Keratinocyte (primary cell): Measurements from ENCODE around the gene UQCRHL. TPM values are rescaled to one million over a fixed set of nuclear protein-coding genes. Genes with fewer than 3 reads are reported as not detected.

Experiments used
- DNase-seq: peaks from one replicate; pipeline ENCODE4 v3.0.0-alpha.2; 2011; ENCODE audit warnings: low read depth, missing footprints, low spot score
- FAIRE-seq: peaks from 2 replicates; lab custom pipeline; 2011; peaks lifted over from hg19 to GRCh38; lab: Jason Lieb, UNC
- H2AFZ ChIP-seq: 2 replicates; pipeline ENCODE4 v1.6.0; 2012; ENCODE audit warnings: low read length, control low read depth, inconsistent platforms; ENCODE audit not compliant: control insufficient read depth
- H3K27ac ChIP-seq: 2 replicates; pipeline ENCODE4 v1.5.1; 2011; ENCODE audit warnings: low read length; ENCODE audit not compliant: control insufficient read depth, insufficient read depth
- H3K27me3 ChIP-seq: 3 replicates; pipeline ENCODE4 v1.6.0; 2011; ENCODE audit warnings: low read length; ENCODE audit not compliant: control insufficient read depth, insufficient read depth; ENCODE audit errors: extremely low read depth
- H3K36me3 ChIP-seq, 2 experiments: 2 replicates in 1 of 2; 3 replicates in 1 of 2; pipeline ENCODE4 v1.5.1; 2011; ENCODE audit warnings: low read length in 2 of 2, mild to moderate bottlenecking in 1 of 2; ENCODE audit not compliant: control insufficient read depth in 2 of 2, insufficient read depth in 2 of 2; ENCODE audit errors: extremely low read depth in 1 of 2
- H3K4me1 ChIP-seq: 3 replicates; pipeline ENCODE4 v1.5.1; 2011; ENCODE audit warnings: low read length; ENCODE audit not compliant: control insufficient read depth, insufficient read depth; ENCODE audit errors: extremely low read depth
- H3K4me2 ChIP-seq: 3 replicates; pipeline ENCODE4 v1.6.0; 2011; ENCODE audit warnings: low read depth, low read length; ENCODE audit not compliant: control insufficient read depth, insufficient read depth; ENCODE audit errors: extremely low read depth
- H3K4me3 ChIP-seq, 3 experiments: fragments of 200-600 bp in 1 of 3; sonication (generic) in 1 of 3; 2 replicates in 2 of 3; 3 replicates in 1 of 3; pipeline ENCODE4 v1.5.1; 2011 to 2016; ENCODE audit warnings: low read length in 3 of 3, mild to moderate bottlenecking in 3 of 3, control low read depth in 2 of 3, inconsistent platforms in 1 of 3, low read depth in 1 of 3, mixed read lengths in 1 of 3, mixed run types in 1 of 3, moderate library complexity in 1 of 3; ENCODE audit not compliant: control insufficient read depth in 2 of 3, insufficient read depth in 2 of 3; ENCODE audit errors: extremely low read depth in 1 of 3
- H3K79me2 ChIP-seq: 2 replicates; pipeline ENCODE4 v1.6.0; 2012; ENCODE audit warnings: low read length; ENCODE audit not compliant: control insufficient read depth, insufficient read depth
- H3K9ac ChIP-seq: 3 replicates; pipeline ENCODE4 v1.6.0; 2011; ENCODE audit warnings: low read length; ENCODE audit not compliant: control insufficient read depth, insufficient read depth; ENCODE audit errors: extremely low read depth
- H3K9me1 ChIP-seq: 3 replicates; pipeline ENCODE4 v1.6.0; 2011; ENCODE audit warnings: low read length; ENCODE audit not compliant: control insufficient read depth, insufficient read depth; ENCODE audit errors: extremely low read depth
- H3K9me3 ChIP-seq: 2 replicates; pipeline ENCODE4 v1.5.1; 2012; ENCODE audit warnings: low read depth, low read length; ENCODE audit not compliant: control insufficient read depth
- H4K20me1 ChIP-seq: 3 replicates; pipeline ENCODE4 v1.6.0; 2011; ENCODE audit warnings: low read length; ENCODE audit not compliant: control insufficient read depth, insufficient read depth; ENCODE audit errors: extremely low read depth
- EZH2 ChIP-seq: IDR thresholded peaks from one replicate; pipeline ENCODE4 v1.6.1; 2012; ENCODE audit warnings: inconsistent platforms, mild to moderate bottlenecking, low read length, moderate library complexity
- dilution Hi-C: fragments of 300-500 bp; cut with MboI; formaldehyde crosslinking; loops from one replicate; pipeline ENCODE4 v1.7.0; 2020; ENCODE audit warnings: low sequenced_read_pairs; ENCODE audit not compliant: extremely low pct_ligation_motif_present
- polyA plus RNA-seq, 5 experiments: library from polyadenylated mRNA; depleted of rRNA in 3 of 5; stranded (reverse) in 3 of 5; stranded (forward) in 1 of 5; unstranded in 1 of 5; fragments of >200 nt; gene quantifications; 1 replicate in 1 of 5; 2 replicates in 3 of 5; 3 replicates in 1 of 5; pipeline versions ENCODE4 v1.2.1 to v1.2.3, GENCODE V29; 2011 to 2012; ENCODE audit warnings: missing spikeins in 2 of 5, low read depth in 1 of 5, low replicate concordance in 1 of 5
- TF ChIP-seq, protein P1 (sequence below), 3 experiments: IDR thresholded peaks in 1 of 3; conservative IDR thresholded peaks in 1 of 3; optimal IDR thresholded peaks in 1 of 3; 2 replicates in 2 of 3; 3 replicates in 1 of 3; pipeline versions ENCODE3 to v1.5.1; 2011; ENCODE audit warnings: low read length in 3 of 3, mild to moderate bottlenecking in 3 of 3, moderate library complexity in 2 of 3, control low read depth in 1 of 3, inconsistent platforms in 1 of 3; ENCODE audit not compliant: insufficient read depth in 2 of 3; ENCODE audit errors: extremely low read depth in 1 of 3

Gene UQCRHL
- polyA plus RNA-seq, 1 donor (not counting 4 experiments of a cell fraction or from before 2014, with no cell fraction given), result 14.0 TPM

DNA sequence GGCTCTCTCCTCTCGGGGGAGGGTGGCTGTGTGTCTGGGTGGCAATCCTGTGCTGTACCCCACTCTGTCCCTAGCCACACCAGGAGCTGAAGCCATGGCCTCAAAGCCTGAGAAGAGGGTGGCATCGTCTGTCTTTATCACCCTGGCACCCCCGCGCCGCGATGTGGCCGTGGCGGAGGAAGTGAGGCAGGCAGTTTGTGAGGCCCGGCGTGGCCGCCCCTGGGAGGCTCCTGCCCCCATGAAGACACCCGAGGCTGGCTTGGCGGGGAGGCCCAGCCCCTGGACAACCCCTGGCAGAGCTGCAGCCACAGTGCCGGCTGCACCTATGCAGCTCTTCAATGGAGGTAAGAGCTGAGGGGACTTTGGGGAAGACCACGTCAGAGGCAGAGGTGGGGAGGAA is 42.6 kb downstream of the UQCRHL start:
- Histone ChIP-seq H3K4me2 (peak overlapping the region; percentile 89), H3K4me3 (peak overlapping the region; percentile 35 to 54 (median 41)), H3K4me1 (peaks cover 42% of the 10 kb centered on the region), H3K27me3 (no peaks in the 10 kb centered on the region), H2AFZ (no peak overlapping the region), H4K20me1 (no peaks in the 10 kb centered on the region), H3K27ac (peak overlapping the region; percentile 92), H3K9me3 (no peaks in the 10 kb centered on the region), H3K79me2 (peaks cover 66% of the 10 kb centered on the region), H3K36me3 (peaks cover 20 to 41% of the 10 kb centered on the region in 2 experiments), H3K9me1 (no peaks in the 10 kb centered on the region), H3K9ac (peak overlapping the region; percentile 70)
- TF ChIP-seq, protein P1, sequence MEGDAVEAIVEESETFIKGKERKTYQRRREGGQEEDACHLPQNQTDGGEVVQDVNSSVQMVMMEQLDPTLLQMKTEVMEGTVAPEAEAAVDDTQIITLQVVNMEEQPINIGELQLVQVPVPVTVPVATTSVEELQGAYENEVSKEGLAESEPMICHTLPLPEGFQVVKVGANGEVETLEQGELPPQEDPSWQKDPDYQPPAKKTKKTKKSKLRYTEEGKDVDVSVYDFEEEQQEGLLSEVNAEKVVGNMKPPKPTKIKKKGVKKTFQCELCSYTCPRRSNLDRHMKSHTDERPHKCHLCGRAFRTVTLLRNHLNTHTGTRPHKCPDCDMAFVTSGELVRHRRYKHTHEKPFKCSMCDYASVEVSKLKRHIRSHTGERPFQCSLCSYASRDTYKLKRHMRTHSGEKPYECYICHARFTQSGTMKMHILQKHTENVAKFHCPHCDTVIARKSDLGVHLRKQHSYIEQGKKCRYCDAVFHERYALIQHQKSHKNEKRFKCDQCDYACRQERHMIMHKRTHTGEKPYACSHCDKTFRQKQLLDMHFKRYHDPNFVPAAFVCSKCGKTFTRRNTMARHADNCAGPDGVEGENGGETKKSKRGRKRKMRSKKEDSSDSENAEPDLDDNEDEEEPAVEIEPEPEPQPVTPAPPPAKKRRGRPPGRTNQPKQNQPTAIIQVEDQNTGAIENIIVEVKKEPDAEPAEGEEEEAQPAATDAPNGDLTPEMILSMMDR (optimal IDR thresholded peaks at IDR 0.05 in 1 of 3, IDR thresholded peaks at IDR 0.05 in 1 of 3, conservative IDR thresholded peaks at IDR 0.05 in 1 of 3; ENCODE audit: extremely low read depth in 1 of 3, insufficient read depth in 2 of 3, low read length in 3 of 3), result no peak
- no peak for TF ChIP-seq EZH2
- DNase-seq, result no peak
- dilution Hi-C loops, result no loop called here
- FAIRE-seq, result no peak

DNA sequence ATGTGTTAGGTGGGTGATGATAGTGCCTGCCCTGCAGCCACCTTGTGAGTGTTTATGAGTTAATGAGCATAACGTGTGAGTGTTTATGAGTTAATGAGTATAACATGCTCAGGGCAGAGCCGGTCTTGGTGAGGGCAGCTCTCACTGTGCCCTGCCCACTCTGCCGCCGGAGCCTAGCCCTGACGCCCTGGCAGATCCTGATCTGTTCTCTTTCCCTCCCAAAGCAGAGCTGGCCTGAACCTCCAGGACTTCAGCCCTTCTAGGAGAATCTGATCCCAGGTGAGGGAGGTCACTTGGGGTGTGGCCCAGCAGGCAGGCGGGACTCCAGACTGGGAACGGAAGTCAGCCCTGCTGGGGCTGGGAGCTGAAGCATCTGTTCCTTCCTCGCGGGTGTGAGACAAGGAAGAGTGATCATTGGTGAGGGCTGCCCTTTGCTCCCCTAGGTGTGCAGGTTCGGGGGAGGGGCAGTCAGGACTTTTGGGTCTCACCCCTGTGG is 43.1 kb downstream of the UQCRHL start:
- peaks cover 44% of the 10 kb centered on the region for H3K4me1 ChIP-seq
- H3K4me2 ChIP-seq, result peak overlapping the region; percentile 89
- no peaks in the 10 kb centered on the region for H4K20me1 ChIP-seq
- H3K27ac ChIP-seq, result peak overlapping the region; percentile 92
- H3K9ac ChIP-seq, result peak overlapping the region; percentile 70
- FAIRE-seq (peak; percentile 95), DNase-seq (no peak)
- peaks cover 72% of the 10 kb centered on the region for H3K79me2 ChIP-seq
- H3K27me3 ChIP-seq, result no peaks in the 10 kb centered on the region
- TF ChIP-seq EZH2, result no peak
- TF ChIP-seq, protein P1 (optimal IDR thresholded peaks at IDR 0.05 in 1 of 3, IDR thresholded peaks at IDR 0.05 in 1 of 3, conservative IDR thresholded peaks at IDR 0.05 in 1 of 3; ENCODE audit: extremely low read depth in 1 of 3, insufficient read depth in 2 of 3, low read length in 3 of 3), result no peak
- H3K9me3 ChIP-seq, result no peaks in the 10 kb centered on the region
- H3K4me3 ChIP-seq, result peak overlapping the region; percentile 35 to 54 (median 41)
- peaks cover 20 to 41% of the 10 kb centered on the region in 2 experiments for H3K36me3 ChIP-seq
- H2AFZ ChIP-seq, result no peak overlapping the region
- dilution Hi-C loops, result no loop called here
- no peaks in the 10 kb centered on the region for H3K9me1 ChIP-seq
